ENCODE measurements around the gene CCNC. TPM values are rescaled to one million over a fixed set of nuclear protein-coding genes. Genes with fewer than 3 reads are reported as not detected.

CCNC gene
- total and polyA plus RNA-seq, 8 donors: 1.2 to 158 (median 54.5) TPM

DNA sequence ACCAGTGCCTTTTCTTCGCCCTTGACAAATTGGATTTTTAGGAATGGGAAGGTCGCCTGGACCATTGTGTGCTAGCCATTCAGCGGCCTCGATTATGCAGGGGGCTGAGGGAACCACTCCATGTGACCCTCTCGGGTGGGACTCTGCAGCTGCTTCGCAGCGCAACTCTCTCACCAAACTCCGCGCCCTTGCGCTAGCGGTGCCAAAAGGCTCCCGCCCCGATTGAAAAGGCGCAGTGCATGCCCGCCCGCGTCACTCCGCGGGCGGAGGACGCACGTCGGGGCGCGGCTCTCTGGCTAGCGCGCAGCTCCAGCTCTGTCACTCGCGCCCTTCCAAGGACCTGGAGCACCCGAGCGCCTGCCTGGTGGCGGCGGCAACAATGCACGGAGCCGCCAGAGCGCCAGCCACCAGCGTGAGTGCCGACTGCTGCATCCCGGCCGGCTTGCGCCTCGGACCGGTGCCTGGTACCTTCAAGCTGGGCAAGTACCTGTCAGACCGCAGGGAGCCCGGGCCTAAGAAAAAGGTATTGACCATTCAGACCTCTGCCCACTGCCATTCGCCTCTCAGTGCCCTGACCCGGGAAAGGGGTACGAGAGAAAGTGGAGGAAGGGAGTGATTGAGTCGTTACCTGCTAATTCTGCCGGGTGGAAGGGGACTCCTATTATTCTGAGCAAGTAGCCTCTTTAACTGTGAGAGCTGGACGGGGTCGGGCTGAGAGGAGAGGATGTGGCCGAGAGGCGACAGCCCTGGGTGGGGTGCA is 38.4 kb upstream of the CCNC start, which contains the start of gene PRDM13:
Gene PRDM13, plus strand, starts transcription at position 178 of the 760 bp plus-strand sequence. Its CDS starts 202 bp downstream, at position 380.
- H3K27me3 ChIP-seq: peaks cover 59 to 100% (median 96%) of the 10 kb centered on the region in 3 donors
- H3K9me3 ChIP-seq: no peaks in the 10 kb centered on the region
- H3K36me3 ChIP-seq: no peaks in the 10 kb centered on the region
- no peak for DNase-seq
- no peak within 1 kb of the TSS for H3K27ac ChIP-seq
- intact Hi-C loops (cut with DNase I; ENCODE audit: low total_unique reads): no loop called here
- WGBS, 5 donors: 4 to 7% (median 6%) methylated on average over 33 to 54 of the region's 54 CpGs
- TF ChIP-seq POLR2A (IDR thresholded peaks at IDR 0.05) (no peak), EP300 (IDR thresholded peaks at IDR 0.05) (no peak), POLR2AphosphoS5 (IDR thresholded peaks at IDR 0.05) (no peak)
- TF ChIP-seq, protein P1, sequence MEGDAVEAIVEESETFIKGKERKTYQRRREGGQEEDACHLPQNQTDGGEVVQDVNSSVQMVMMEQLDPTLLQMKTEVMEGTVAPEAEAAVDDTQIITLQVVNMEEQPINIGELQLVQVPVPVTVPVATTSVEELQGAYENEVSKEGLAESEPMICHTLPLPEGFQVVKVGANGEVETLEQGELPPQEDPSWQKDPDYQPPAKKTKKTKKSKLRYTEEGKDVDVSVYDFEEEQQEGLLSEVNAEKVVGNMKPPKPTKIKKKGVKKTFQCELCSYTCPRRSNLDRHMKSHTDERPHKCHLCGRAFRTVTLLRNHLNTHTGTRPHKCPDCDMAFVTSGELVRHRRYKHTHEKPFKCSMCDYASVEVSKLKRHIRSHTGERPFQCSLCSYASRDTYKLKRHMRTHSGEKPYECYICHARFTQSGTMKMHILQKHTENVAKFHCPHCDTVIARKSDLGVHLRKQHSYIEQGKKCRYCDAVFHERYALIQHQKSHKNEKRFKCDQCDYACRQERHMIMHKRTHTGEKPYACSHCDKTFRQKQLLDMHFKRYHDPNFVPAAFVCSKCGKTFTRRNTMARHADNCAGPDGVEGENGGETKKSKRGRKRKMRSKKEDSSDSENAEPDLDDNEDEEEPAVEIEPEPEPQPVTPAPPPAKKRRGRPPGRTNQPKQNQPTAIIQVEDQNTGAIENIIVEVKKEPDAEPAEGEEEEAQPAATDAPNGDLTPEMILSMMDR (IDR thresholded peaks at IDR 0.05): no peak
- no peak within 1 kb of the TSS for H3K4me3 ChIP-seq
- H3K4me1 ChIP-seq: peaks cover 16 to 55% (median 42%) of the 10 kb centered on the region in 4 donors

DNA sequence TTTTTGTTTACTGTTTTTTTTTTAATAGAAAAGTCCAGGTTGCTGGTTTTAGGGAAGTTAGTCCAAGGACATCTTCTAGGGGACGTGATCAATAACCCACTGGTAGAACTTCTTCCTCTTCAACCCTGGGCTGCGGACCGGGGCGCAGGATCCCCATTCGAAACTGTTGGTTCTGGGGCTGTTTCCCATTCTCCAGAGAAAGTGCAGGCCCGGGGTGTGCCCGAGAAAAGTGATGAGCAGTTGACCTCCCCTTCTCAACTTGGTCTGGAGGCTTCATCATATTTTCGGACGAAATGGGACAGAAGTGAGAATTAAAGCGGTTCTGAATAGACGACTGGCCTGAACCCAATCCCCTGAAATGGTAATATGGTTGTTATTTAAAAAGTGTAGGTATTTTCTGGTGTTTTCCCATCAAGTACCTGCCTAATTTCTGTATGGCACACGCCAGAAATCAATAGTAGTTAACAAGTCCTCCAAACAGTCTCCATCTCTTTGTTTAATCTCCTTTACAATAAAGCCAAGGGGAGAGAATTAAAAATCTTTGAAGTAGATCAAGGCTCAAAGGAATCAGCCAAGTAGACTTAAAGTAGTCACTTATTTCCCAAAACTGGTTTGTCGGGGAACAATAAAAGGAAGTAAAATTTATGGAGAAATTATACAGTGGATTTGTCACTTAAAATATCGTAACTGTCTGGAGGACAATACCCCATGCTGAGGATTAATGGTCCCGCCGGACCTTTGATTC is 37.6 kb upstream of the CCNC start:
- Histone ChIP-seq H3K9me3 (no peaks in the 10 kb centered on the region), H3K27ac (no peak overlapping the region), H3K27me3 (peaks cover 59 to 100% (median 98%) of the 10 kb centered on the region in 3 donors), H3K4me3 (no peak overlapping the region), H3K36me3 (no peaks in the 10 kb centered on the region), H3K4me1 (peaks cover 16 to 55% (median 42%) of the 10 kb centered on the region in 4 donors)
- WGBS, 5 donors: 15 to 21% (median 17%) methylated on average over 16 of the region's 16 CpGs
- DNase-seq: no peak
- intact Hi-C loops (cut with DNase I; ENCODE audit: low total_unique reads): no loop called here
- TF ChIP-seq POLR2AphosphoS5 (IDR thresholded peaks at IDR 0.05) (no peak), POLR2A (IDR thresholded peaks at IDR 0.05) (no peak), EP300 (IDR thresholded peaks at IDR 0.05) (no peak)
- TF ChIP-seq, protein P1 (IDR thresholded peaks at IDR 0.05): no peak

DNA sequence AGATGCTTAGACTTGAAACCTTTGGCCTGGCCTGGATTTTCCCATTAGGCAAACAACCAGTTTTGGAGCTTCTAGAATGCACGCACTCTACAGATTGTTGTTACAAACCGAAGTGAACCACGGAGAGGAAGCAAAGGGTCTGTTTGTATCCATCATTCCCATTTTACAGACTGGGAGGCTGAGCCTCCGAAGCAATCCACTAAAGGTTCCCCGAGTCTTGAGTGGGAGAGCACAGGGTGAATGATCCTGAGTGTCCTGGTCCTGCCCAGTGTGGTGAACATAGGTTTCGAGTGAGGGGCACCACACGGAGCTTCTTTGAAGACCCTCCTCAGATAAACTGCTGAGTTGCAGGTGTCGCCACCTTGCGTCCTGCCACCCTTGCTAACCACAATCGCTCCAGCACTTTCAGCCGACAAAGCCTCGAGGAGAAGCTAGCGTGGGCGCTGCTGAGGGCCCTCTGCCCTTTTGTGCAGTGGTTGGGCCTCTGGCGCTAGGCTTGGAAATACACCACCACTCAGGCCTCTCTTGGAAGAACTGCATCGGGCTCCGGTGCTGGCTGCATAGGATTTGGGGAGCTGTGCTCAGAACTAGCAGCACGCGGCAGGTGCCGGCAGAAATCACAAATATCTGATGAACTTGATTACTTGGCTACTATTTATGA is 36.7 kb upstream of the CCNC start:
- Histone ChIP-seq H3K4me3 (no peak overlapping the region), H3K36me3 (no peaks in the 10 kb centered on the region), H3K27me3 (peaks cover 59 to 100% (median 100%) of the 10 kb centered on the region in 3 donors), H3K9me3 (no peaks in the 10 kb centered on the region), H3K4me1 (peaks cover 16 to 55% (median 42%) of the 10 kb centered on the region in 4 donors), H3K27ac (no peak overlapping the region)
- intact Hi-C loops (cut with DNase I; ENCODE audit: low total_unique reads): no loop called here
- 8 to 18% (median 15%) methylated on average over 18 to 20 of the region's 20 CpGs for WGBS, 5 donors
- TF ChIP-seq, protein P1 (IDR thresholded peaks at IDR 0.05): no peak
- TF ChIP-seq EP300 (IDR thresholded peaks at IDR 0.05) (no peak), POLR2A (IDR thresholded peaks at IDR 0.05) (no peak), POLR2AphosphoS5 (IDR thresholded peaks at IDR 0.05) (no peak)
- no peak for DNase-seq
